K562 (cell line): ENCODE results near the gene NISCH. TPM values are rescaled to one million over a fixed set of nuclear protein-coding genes. Genes with fewer than 3 reads are reported as not detected.

ENCODE experiments used
- ATAC-seq: fragments of 200-7000 bp; cut with Tn5 transposase; 3 replicates; pipeline ENCODE4 v1.9.1; 2020; ENCODE audit warnings: moderate library complexity
- BruUV-seq: library from RNA; stranded (reverse); fragments of 400-500 nt; replicated peaks from 2 replicates; lab custom pipeline; 2021; lab: Mats Ljungman, UMichigan
- CTCF ChIA-PET: fragments of 300-600 bp; formaldehyde crosslinking; extraction: SDS; loops from one replicate; lab custom pipeline; 2021; ENCODE audit warnings: low intra/inter-chr PET ratio; lab: Yijun Ruan, JAX
- POLR2A ChIA-PET: fragments of 300-600, 350-650 bp; sonication (Branson Sonifier 250); formaldehyde crosslinking; extraction: SDS; loops from one replicate; lab custom pipeline; 2021; ENCODE audit warnings: antibody characterized with exemption, inconsistent platforms; lab: Yijun Ruan, JAX
- DNase-seq, 4 experiments: peaks; one replicate each; pipeline versions ENCODE4 v3.0.0 to v3.0.0-alpha.2; 2011 to 2018; ENCODE audit warnings: low spot score in 3 of 4, mixed read lengths in 3 of 4; ENCODE audit errors: extremely low read depth in 1 of 4
- FAIRE-seq: peaks from 2 replicates; lab custom pipeline; 2011; peaks lifted over from hg19 to GRCh38; lab: Jason Lieb, UNC
- H2AFZ ChIP-seq: 2 replicates; pipeline ENCODE4 v1.6.0; 2011; ENCODE audit warnings: low read depth, low read length, control low read depth, inconsistent platforms
- H3K27ac ChIP-seq: fragments of 200-600 bp; 3 replicates; pipeline ENCODE4 v1.8.0; 2011; ENCODE audit warnings: low read depth, mild to moderate bottlenecking, control low read depth, inconsistent platforms, low read length, moderate library complexity, mixed read lengths; ENCODE audit errors: extremely low read depth
- H3K27me3 ChIP-seq, 2 experiments: fragments of 300-600 bp in 1 of 2; 2 replicates in 1 of 2; 3 replicates in 1 of 2; pipeline versions ENCODE4 v1.6.0 to v1.8.0; 2011; ENCODE audit warnings: inconsistent platforms in 2 of 2, low read length in 2 of 2, mild to moderate bottlenecking in 1 of 2, mixed read lengths in 1 of 2, moderate library complexity in 1 of 2; ENCODE audit not compliant: control insufficient read depth in 2 of 2, insufficient read depth in 2 of 2
- H3K36me3 ChIP-seq: fragments of 300-600 bp; 3 replicates; pipeline ENCODE4 v1.8.0; 2011; ENCODE audit warnings: mild to moderate bottlenecking, low read length, inconsistent platforms; ENCODE audit not compliant: control insufficient read depth, insufficient read depth
- H3K4me1 ChIP-seq, 2 experiments: fragments of 200-600 bp in 1 of 2; replicated peaks in 1 of 2; 2 replicates in 1 of 2; 3 replicates in 1 of 2; pipeline versions ENCODE4 v1.5.1 to v1.8.0; 2011; ENCODE audit warnings: inconsistent platforms in 2 of 2, low read length in 2 of 2, mild to moderate bottlenecking in 1 of 2, mixed read lengths in 1 of 2, moderate library complexity in 1 of 2; ENCODE audit not compliant: control insufficient read depth in 2 of 2, insufficient read depth in 2 of 2
- H3K4me2 ChIP-seq: 2 replicates; pipeline ENCODE4 v1.6.1; 2011; ENCODE audit warnings: low read length, control low read depth, inconsistent platforms, mixed read lengths; ENCODE audit not compliant: insufficient read depth
- H3K4me3 ChIP-seq: fragments of 200-600 bp; sonication (generic), shearing (Covaris generic); 2 replicates; pipeline ENCODE4 v1.5.1; 2016; ENCODE audit warnings: control low read depth, inconsistent platforms
- H3K79me2 ChIP-seq: fragments of 200-600 bp; 3 replicates; pipeline ENCODE4 v1.8.0; 2011; ENCODE audit warnings: low read length, inconsistent platforms; ENCODE audit not compliant: control insufficient read depth, insufficient read depth
- H3K9ac ChIP-seq, 2 experiments: 2 replicates each; pipeline versions ENCODE4 v1.6.0 to v1.6.1; 2011; ENCODE audit warnings: low read depth in 2 of 2, low read length in 2 of 2, control low read depth in 1 of 2, inconsistent platforms in 1 of 2, mild to moderate bottlenecking in 1 of 2, mixed read lengths in 1 of 2; ENCODE audit not compliant: insufficient read depth in 1 of 2
- H3K9me1 ChIP-seq: one replicate; pipeline ENCODE4 v1.6.0; 2011; ENCODE audit warnings: inconsistent platforms, mild to moderate bottlenecking, low read length, moderate library complexity; ENCODE audit not compliant: control insufficient read depth, insufficient read depth
- H3K9me3 ChIP-seq: replicated peaks from 2 replicates; pipeline ENCODE4 v1.5.1; 2011; ENCODE audit warnings: low read depth, low read length, inconsistent platforms; ENCODE audit not compliant: control insufficient read depth, insufficient read depth
- H4K20me1 ChIP-seq: replicated peaks from 2 replicates; pipeline ENCODE4 v1.6.1; 2011; ENCODE audit warnings: low read length, inconsistent platforms, mixed read lengths; ENCODE audit not compliant: control insufficient read depth, insufficient read depth
- FOXJ2 ChIP-seq: fragments of 200-800 bp; sonication (Bioruptor generic); IDR thresholded peaks from 2 replicates; pipeline ENCODE4 v1.6.1; 2016; ENCODE audit warnings: missing genetic modification characterization, missing compliant biosample characterization
- GTF2E2 ChIP-seq: fragments of 200-800 bp; sonication (Bioruptor generic); IDR thresholded peaks from 2 replicates; pipeline ENCODE4 v1.6.1; 2016; ENCODE audit warnings: missing genetic modification characterization, missing compliant biosample characterization
- HDAC6 ChIP-seq: IDR thresholded peaks from 2 replicates; pipeline ENCODE4 v1.6.1; 2012; ENCODE audit warnings: low read depth, mild to moderate bottlenecking, control low read depth, inconsistent platforms, low read length, moderate library complexity
- NUFIP1 ChIP-seq: fragments of 450-650 bp; IDR thresholded peaks from 2 replicates; pipeline ENCODE4 v1.6.1; 2018; ENCODE audit not compliant: partially characterized antibody
- PHF20 ChIP-seq: fragments of 450-650 bp; IDR thresholded peaks from 2 replicates; pipeline ENCODE4 v1.6.1; 2018; ENCODE audit not compliant: partially characterized antibody
- POLR2AphosphoS5 ChIP-seq: IDR thresholded peaks from 2 replicates; pipeline ENCODE4 v1.6.1; 2011; ENCODE audit warnings: mild to moderate bottlenecking, low read depth, low read length, moderate library complexity; ENCODE audit not compliant: control insufficient read depth, insufficient read depth
- PRMT5 ChIP-seq: sonication (generic); formaldehyde crosslinking; IDR thresholded peaks from 2 replicates; pipeline ENCODE4 v1.5.0; 2020; ENCODE audit warnings: missing genetic modification reagents
- SMARCA5 ChIP-seq: fragments of 450-650 bp; IDR thresholded peaks from 2 replicates; pipeline ENCODE4 v1.6.1; 2016
- SNRNP70 ChIP-seq: fragments of 200-400 bp; formaldehyde crosslinking; optimal IDR thresholded peaks from 2 replicates; pipeline ENCODE3; 2017; ENCODE audit warnings: low read depth, low read length
- TRIM28 ChIP-seq: fragments of 450-650 bp; IDR thresholded peaks from 2 replicates; pipeline ENCODE4 v1.6.1; 2017
- ZBTB26 ChIP-seq: fragments of 450-650 bp; formaldehyde crosslinking; IDR thresholded peaks from 2 replicates; pipeline ENCODE4 v1.4.0; 2022; ENCODE audit warnings: missing genetic modification characterization
- ZBTB49 ChIP-seq: sonication (generic); formaldehyde crosslinking; IDR thresholded peaks from 2 replicates; pipeline ENCODE4 v1.8.0; 2022; ENCODE audit warnings: missing genetic modification reagents, mild to moderate bottlenecking, borderline replicate concordance
- ZBTB8A ChIP-seq: fragments of 450-650 bp; IDR thresholded peaks from 2 replicates; pipeline ENCODE4 v1.6.1; 2018; ENCODE audit warnings: mild to moderate bottlenecking, moderate library complexity; ENCODE audit not compliant: partially characterized antibody
- ZNF174 ChIP-seq: fragments of 250-450 bp; sonication (Bioruptor Pico); IDR thresholded peaks from 2 replicates; pipeline ENCODE4 v1.4.0; 2020; ENCODE audit warnings: mild to moderate bottlenecking
- ZNF639 ChIP-seq, 2 experiments: fragments of 200-800 bp in 1 of 2; sonication (Bioruptor generic) in 1 of 2; sonication (generic) in 1 of 2; formaldehyde crosslinking in 1 of 2; IDR thresholded peaks in 1 of 2; conservative IDR thresholded peaks in 1 of 2; 2 replicates each; pipeline versions ENCODE4 v1.5.0 to v1.6.1; 2016 to 2020; ENCODE audit warnings: missing compliant biosample characterization in 1 of 2, missing genetic modification characterization in 1 of 2, missing genetic modification reagents in 1 of 2
- ZSCAN32 ChIP-seq: fragments of 450-650 bp; formaldehyde crosslinking; IDR thresholded peaks from 2 replicates; pipeline ENCODE4 v1.4.0; 2020; ENCODE audit warnings: mild to moderate bottlenecking, moderate library complexity
- whole genome bisulfite sequencing: fragments of 100-300 bp; shearing (Covaris generic); methylation state at CpG from one replicate; pipeline ENCODE4 v1.1.6; 2016; ENCODE audit warnings: low coverage, mixed read lengths; ENCODE audit not compliant: insufficient coverage; ENCODE audit errors: missing lambda C conversion rate; 5-methylcytosine and 5-hydroxymethylcytosine counted together
- in situ Hi-C: fragments of 300-500 bp; cut with MboI; formaldehyde crosslinking; loops from 4 replicates; pipeline ENCODE4 v1.15.0; 2018; ENCODE audit warnings: inconsistent platforms, mixed read lengths
- intact Hi-C: fragments of 100-400 bp; cut with micrococcal nuclease; formaldehyde crosslinking; loops from 2 replicates; pipeline ENCODE4 v1.14.2; 2022
- polyA plus RNA-seq, 8 experiments: library from polyadenylated mRNA; depleted of rRNA in 4 of 8; stranded (reverse) in 5 of 8; unstranded in 3 of 8; fragments of >200 nt; fragmentation: Nextera tagmentation in 2 of 8; fragmentation: Illumina TruSeq in 1 of 8; extraction: Ambion mirVana in 2 of 8; extraction: Trizol in 1 of 8; gene quantifications; 2 replicates each; pipeline versions ENCODE4 v1.2.1 to v1.2.3, GENCODE V29; 2011 to 2014; ENCODE audit warnings: inconsistent platforms in 1 of 8, missing spikeins in 1 of 8
- total RNA-seq, 7 experiments: library from RNA; depleted of rRNA in 6 of 7; stranded (reverse); fragments of >200 nt in 6 of 7; fragmentation: Illumina TruSeq in 2 of 7; extraction: Trizol in 2 of 7; gene quantifications; 2 replicates each; pipeline versions ENCODE4 v1.2.1 to v1.2.3, GENCODE V29; 2011 to 2021; ENCODE audit warnings: low replicate concordance in 1 of 7
- TF ChIP-seq, protein P1 (sequence below): sonication (generic); formaldehyde crosslinking; IDR thresholded peaks from 2 replicates; pipeline ENCODE4 v1.8.1; 2022; ENCODE audit warnings: missing genetic modification reagents

The NISCH gene
- total and polyA plus RNA-seq, 9 of the 15 experiments (the other 6 are each of a cell fraction or from before 2014, with no cell fraction given): 0.44 to 43.5 (median 23.4) TPM

DNA sequence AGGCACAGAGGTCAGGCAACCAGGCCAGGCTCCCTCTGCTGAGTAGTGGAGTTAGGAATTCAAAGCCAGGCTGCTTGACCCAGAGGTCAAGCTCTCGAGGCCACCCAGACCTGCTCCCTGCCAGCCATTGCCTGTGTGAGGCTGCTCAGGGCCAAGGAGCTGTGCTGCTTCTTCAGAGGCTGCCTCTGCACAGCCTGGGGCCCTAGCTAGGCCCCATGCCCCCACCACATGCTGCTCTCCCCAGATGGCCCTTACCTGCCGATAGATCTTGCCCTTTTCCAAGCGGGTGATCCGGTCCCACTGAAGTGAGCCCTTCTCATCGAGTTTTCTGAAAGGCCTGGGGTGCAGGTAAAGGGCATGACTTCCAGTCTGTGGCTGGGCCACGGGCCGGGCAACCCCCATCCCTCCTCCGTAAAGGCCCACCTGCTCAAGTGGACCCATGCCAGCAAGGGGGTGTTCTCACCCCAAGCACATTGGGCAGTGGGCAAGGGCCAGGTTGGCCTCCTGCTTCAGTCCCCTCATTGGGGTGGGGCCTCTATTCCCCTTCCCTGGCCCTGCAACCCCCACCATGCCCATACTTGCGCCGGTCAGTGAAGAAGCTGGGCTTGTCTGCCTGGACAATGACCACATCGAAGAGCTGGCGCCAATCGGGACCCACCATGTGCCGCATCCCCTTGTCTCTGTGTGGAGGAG is 71.8 kb downstream of the NISCH start:
- in situ Hi-C loops: no loop called here
- H3K79me2 ChIP-seq: peaks cover 32% of the 10 kb centered on the region
- H3K9ac ChIP-seq: peak overlapping the region in 1 of 2 experiments; percentile 64; a peak in 2 of 4 replicates
- no peaks in the 10 kb centered on the region for H3K9me3 ChIP-seq
- no peaks in the 10 kb centered on the region for H3K27me3 ChIP-seq
- BruUV-seq: no TSS peak
- peaks cover 11 to 53% of the 10 kb centered on the region in 2 experiments for H3K4me1 ChIP-seq
- no peak for FAIRE-seq
- no peak overlapping the region for H3K4me2 ChIP-seq
- WGBS: 93% methylated on average over 5 of the region's 14 CpGs
- ChIA-PET CTCF (no interaction called here), POLR2A (interaction anchor here (0.7 to 1.3 kb wide), 3 partner anchors 9 to 23 kb away, joined by 3 to 5 read pairs (median 5); partner anchors contain the start of gene UQCC5)
- peaks cover 85% of the 10 kb centered on the region; the same call in 2 of the 3 replicates for H3K36me3 ChIP-seq
- H3K27ac ChIP-seq: no peak overlapping the region
- ATAC-seq: no peak
- H4K20me1 ChIP-seq: peaks cover 11% of the 10 kb centered on the region; the same call in 1 of the 2 replicates
- H3K9me1 ChIP-seq: peaks cover 16% of the 10 kb centered on the region
- no peak overlapping the region for H2AFZ ChIP-seq
- no peak overlapping the region for H3K4me3 ChIP-seq
- no peak for DNase-seq
- intact Hi-C loops: no loop called here
- TF ChIP-seq ZNF174 (CRISPR knock-in tag) (no peak), FOXJ2 (tag) (no peak), HDAC6 (no peak), PHF20 (no peak), GTF2E2 (tag) (no peak), NUFIP1 (no peak), ZBTB8A (no peak), ZSCAN32 (CRISPR knock-in tag) (no peak), ZBTB49 (CRISPR knock-in tag) (no peak), POLR2AphosphoS5 (no peak), SMARCA5 (no peak), TRIM28 (no peak), ZBTB26 (CRISPR knock-in tag) (no peak), SNRNP70 (no peak), ZNF639 (CRISPR knock-in tag; conservative IDR thresholded peaks at IDR 0.05 in 1 of 2, IDR thresholded peaks at IDR 0.05 in 1 of 2) (no peak), PRMT5 (CRISPR knock-in tag) (no peak)
- TF ChIP-seq, protein P1, sequence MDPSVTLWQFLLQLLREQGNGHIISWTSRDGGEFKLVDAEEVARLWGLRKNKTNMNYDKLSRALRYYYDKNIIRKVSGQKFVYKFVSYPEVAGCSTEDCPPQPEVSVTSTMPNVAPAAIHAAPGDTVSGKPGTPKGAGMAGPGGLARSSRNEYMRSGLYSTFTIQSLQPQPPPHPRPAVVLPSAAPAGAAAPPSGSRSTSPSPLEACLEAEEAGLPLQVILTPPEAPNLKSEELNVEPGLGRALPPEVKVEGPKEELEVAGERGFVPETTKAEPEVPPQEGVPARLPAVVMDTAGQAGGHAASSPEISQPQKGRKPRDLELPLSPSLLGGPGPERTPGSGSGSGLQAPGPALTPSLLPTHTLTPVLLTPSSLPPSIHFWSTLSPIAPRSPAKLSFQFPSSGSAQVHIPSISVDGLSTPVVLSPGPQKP: no peak
